HepG2 (cell line): ENCODE measurements around the gene SMPD3.

Experiments used
- ARID4A ChIP-seq: sonication (generic); formaldehyde crosslinking; IDR thresholded peaks from 2 replicates; pipeline ENCODE4 v1.5.0; 2020; ENCODE audit warnings: mild to moderate bottlenecking, missing genetic modification reagents, borderline replicate concordance
- BRCA1 ChIP-seq: sonication (generic); formaldehyde crosslinking; IDR thresholded peaks from 2 replicates; pipeline ENCODE4 v1.4.0; 2020; ENCODE audit warnings: missing genetic modification reagents
- CTCF ChIP-seq: sonication (generic); formaldehyde crosslinking; IDR thresholded peaks from 2 replicates; pipeline ENCODE4 v1.5.0; 2020; ENCODE audit warnings: mild to moderate bottlenecking, missing genetic modification reagents, moderate library complexity
- DNMT1 ChIP-seq: sonication (generic); formaldehyde crosslinking; IDR thresholded peaks from 2 replicates; pipeline ENCODE4 v1.5.1; 2020; ENCODE audit warnings: mild to moderate bottlenecking, missing genetic modification reagents
- ELF4 ChIP-seq: sonication (generic); formaldehyde crosslinking; IDR thresholded peaks from 2 replicates; pipeline ENCODE4 v1.5.0; 2020; ENCODE audit warnings: missing genetic modification reagents, mild to moderate bottlenecking, moderate library complexity, borderline replicate concordance
- MED1 ChIP-seq: sonication (generic); formaldehyde crosslinking; IDR thresholded peaks from 2 replicates; pipeline ENCODE4 v1.4.0; 2020; ENCODE audit warnings: missing genetic modification reagents
- SIN3A ChIP-seq: IDR thresholded peaks from 2 replicates; pipeline ENCODE4 v1.6.1; 2011; ENCODE audit warnings: low read depth, mild to moderate bottlenecking, control low read depth, low read length, borderline replicate concordance
- ZNF317 ChIP-seq: sonication (generic); formaldehyde crosslinking; IDR thresholded peaks from 2 replicates; pipeline ENCODE4 v1.5.0; 2020; ENCODE audit warnings: mild to moderate bottlenecking, missing genetic modification reagents

GRCh38 chr16:68339214-68339613 lies 109.1 kb downstream of the SMPD3 start:
- no peak for TF ChIP-seq CTCF (CRISPR knock-in tag)
- no peak for TF ChIP-seq ZNF317 (CRISPR knock-in tag)
- TF ChIP-seq ARID4A (CRISPR knock-in tag) = no peak
- no peak for TF ChIP-seq MED1 (CRISPR knock-in tag)
- no peak for TF ChIP-seq SIN3A
- no peak for TF ChIP-seq BRCA1
- TF ChIP-seq DNMT1 (CRISPR knock-in tag) = no peak
- no peak for TF ChIP-seq ELF4 (CRISPR knock-in tag)
